Endodermal cell (in vitro differentiated cells): Measurements from ENCODE around the gene PCDHGC3. TPM values are rescaled to one million over a fixed set of nuclear protein-coding genes. Genes with fewer than 3 reads are reported as not detected.

Experiments
- DNase-seq: peaks from one replicate; pipeline ENCODE4 v3.0.0-alpha.2; 2017
- H3K27ac ChIP-seq: 2 replicates; pipeline ENCODE4 v1.5.1; 2013; ENCODE audit warnings: mild to moderate bottlenecking, low read depth, low read length, moderate library complexity
- H3K27me3 ChIP-seq: 2 replicates; pipeline ENCODE4 v1.6.1; 2013; ENCODE audit warnings: mild to moderate bottlenecking, low read length, moderate library complexity; ENCODE audit not compliant: insufficient read depth, control insufficient read depth, poor library complexity, severe bottlenecking
- H3K36me3 ChIP-seq: 2 replicates; pipeline ENCODE4 v1.7.0; 2013; ENCODE audit warnings: mild to moderate bottlenecking, low read length, moderate library complexity; ENCODE audit not compliant: control insufficient read depth, insufficient read depth
- H3K4me1 ChIP-seq: one replicate; pipeline ENCODE4 v1.7.0; 2013; ENCODE audit warnings: low read length; ENCODE audit not compliant: control insufficient read depth, insufficient read depth
- H3K4me3 ChIP-seq: 2 replicates; pipeline ENCODE4 v1.5.1; 2013; ENCODE audit warnings: mild to moderate bottlenecking, low read length, moderate library complexity
- H3K9ac ChIP-seq: 2 replicates; pipeline ENCODE4 v1.6.1; 2013; ENCODE audit warnings: mild to moderate bottlenecking, low read length, moderate library complexity; ENCODE audit not compliant: poor library complexity, severe bottlenecking; ENCODE audit errors: extremely low read depth
- H3K9me3 ChIP-seq: 2 replicates; pipeline ENCODE4 v1.6.1; 2013; ENCODE audit warnings: mild to moderate bottlenecking, low read length, moderate library complexity; ENCODE audit not compliant: control insufficient read depth
- H3K27ac Mint-ChIP-seq: 2 replicates; pipeline ENCODE4 v1.8.0; 2020; ENCODE audit warnings: mixed read lengths
- H3K27me3 Mint-ChIP-seq: 2 replicates; pipeline ENCODE4 v1.8.0; 2021; ENCODE audit warnings: mild to moderate bottlenecking, mixed read lengths; ENCODE audit not compliant: insufficient read depth
- H3K36me3 Mint-ChIP-seq: 2 replicates; pipeline ENCODE4 v1.8.0; 2020; ENCODE audit warnings: low read depth, mixed read lengths
- H3K4me1 Mint-ChIP-seq: 2 replicates; pipeline ENCODE4 v1.8.0; 2020; ENCODE audit warnings: mixed read lengths
- H3K4me3 Mint-ChIP-seq: 2 replicates; pipeline ENCODE4 v1.8.0; 2020; ENCODE audit warnings: mild to moderate bottlenecking, moderate library complexity, mixed read lengths
- H3K9me3 Mint-ChIP-seq: 2 replicates; pipeline ENCODE4 v1.8.0; 2020; ENCODE audit warnings: mild to moderate bottlenecking, mixed read lengths
- CTCF ChIP-seq: fragments of 200-600 bp; sonication (generic); conservative IDR thresholded peaks from 2 replicates; pipeline ENCODE4 v1.5.0; 2021; ENCODE audit warnings: antibody characterized with exemption, mild to moderate bottlenecking
- WGBS, 2 experiments: methylation state at CpG; one replicate each; pipeline versions ENCODE4 v1.1.5 to v1.1.7; 2013; ENCODE audit warnings: missing lambda C conversion rate in 2 of 2, mixed read lengths in 1 of 2; ENCODE audit not compliant: insufficient coverage in 1 of 2, insufficient read length in 1 of 2; 5-methylcytosine and 5-hydroxymethylcytosine counted together
- total RNA-seq, 2 donors: library from RNA; stranded (reverse); fragmentation: NEBNext Ultra II Directional in 1 of 2; extraction: Animal tissue kit (Norgen Biotek cat#: 25700) in 1 of 2; gene quantifications; 2 replicates in 1 of 2; 3 replicates in 1 of 2; pipeline ENCODE4 v1.2.1, GENCODE V29; 2021

Gene PCDHGC3
- total RNA-seq, 2 donors from 2014 or later: 13.9 to 27.6 TPM

GRCh38 chr5:141518618-141519015 is 42.9 kb downstream of the PCDHGC3 start:
- peaks cover 72% of the 10 kb centered on the region for H3K36me3 Mint-ChIP-seq
- Histone ChIP-seq H3K27me3 (no peaks in the 10 kb centered on the region), H3K4me3 (no peak overlapping the region), H3K9ac (no peak overlapping the region), H3K4me1 (peaks cover 20% of the 10 kb centered on the region), H3K36me3 (peaks cover 84% of the 10 kb centered on the region), H3K27ac (no peak overlapping the region), H3K9me3 (no peaks in the 10 kb centered on the region)
- peak; percentile 10 for DNase-seq
- peaks cover 29% of the 10 kb centered on the region for H3K4me1 Mint-ChIP-seq
- no peaks in the 10 kb centered on the region for H3K9me3 Mint-ChIP-seq
- 89 to 100% methylated on average over 1 of the region's 1 CpG for WGBS, 2 experiments
- no peak overlapping the region for H3K4me3 Mint-ChIP-seq
- TF ChIP-seq CTCF: no peak
- peaks cover 2% of the 10 kb centered on the region for H3K27me3 Mint-ChIP-seq
- no peak overlapping the region for H3K27ac Mint-ChIP-seq

DNA sequence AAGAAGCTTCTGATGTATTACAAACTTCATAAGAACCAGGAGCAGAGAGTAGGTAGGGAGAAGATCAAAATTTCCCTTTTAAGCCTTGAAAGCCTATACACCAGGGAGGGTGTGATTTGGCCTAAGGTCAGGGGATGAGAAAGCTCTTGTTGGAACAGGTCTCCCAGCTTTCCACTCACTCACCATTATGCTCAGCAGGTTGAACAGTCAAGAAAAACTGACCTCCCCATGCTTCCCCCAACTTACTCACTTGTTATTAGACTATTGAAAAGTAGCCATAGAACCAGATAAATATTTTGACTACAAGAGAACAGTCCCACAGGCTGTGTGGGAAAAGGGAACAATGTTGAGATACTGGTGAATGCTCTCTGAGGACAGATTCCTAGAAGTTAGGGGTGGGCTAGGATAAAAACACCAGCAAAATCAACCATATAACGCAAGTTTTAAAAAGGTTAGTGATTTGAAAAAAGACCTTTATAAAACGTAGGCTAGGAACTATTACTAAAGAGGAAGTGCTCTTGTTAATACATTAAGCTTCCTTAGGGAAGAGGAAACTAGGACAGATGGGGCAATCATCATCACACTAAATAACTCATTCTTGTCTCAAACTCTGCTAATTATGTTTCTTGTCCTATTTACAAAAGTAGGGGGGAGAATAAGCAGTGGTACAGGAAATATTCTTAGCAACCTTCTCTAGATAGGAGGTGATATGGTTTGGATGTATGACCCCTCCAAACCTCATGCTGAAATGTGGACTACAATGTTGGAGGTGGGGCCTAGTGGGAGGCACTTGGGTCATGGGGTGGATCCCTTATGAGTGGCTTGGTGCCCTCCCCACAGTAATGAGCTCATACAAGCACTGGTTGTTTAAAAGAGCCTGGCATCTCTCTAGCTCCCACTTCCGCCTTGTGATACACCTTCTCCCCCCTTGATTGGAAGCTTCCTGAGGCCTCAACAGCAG is 44.1 kb downstream of the PCDHGC3 start:
- no peaks in the 10 kb centered on the region for H3K27me3 Mint-ChIP-seq
- Histone ChIP-seq H3K27me3 (no peaks in the 10 kb centered on the region), H3K36me3 (peaks cover 88% of the 10 kb centered on the region), H3K27ac (no peak overlapping the region), H3K4me3 (no peak overlapping the region), H3K4me1 (peaks cover 16% of the 10 kb centered on the region), H3K9ac (no peak overlapping the region), H3K9me3 (no peaks in the 10 kb centered on the region)
- peaks cover 78% of the 10 kb centered on the region for H3K36me3 Mint-ChIP-seq
- no peak for DNase-seq
- TF ChIP-seq CTCF: no peak
- H3K9me3 Mint-ChIP-seq: no peaks in the 10 kb centered on the region
- peaks cover 24% of the 10 kb centered on the region for H3K4me1 Mint-ChIP-seq
- H3K27ac Mint-ChIP-seq: no peak overlapping the region
- WGBS, 2 experiments: 97 to 100% methylated on average over 2 to 3 of the region's 3 CpGs
- no peak overlapping the region for H3K4me3 Mint-ChIP-seq

DNA sequence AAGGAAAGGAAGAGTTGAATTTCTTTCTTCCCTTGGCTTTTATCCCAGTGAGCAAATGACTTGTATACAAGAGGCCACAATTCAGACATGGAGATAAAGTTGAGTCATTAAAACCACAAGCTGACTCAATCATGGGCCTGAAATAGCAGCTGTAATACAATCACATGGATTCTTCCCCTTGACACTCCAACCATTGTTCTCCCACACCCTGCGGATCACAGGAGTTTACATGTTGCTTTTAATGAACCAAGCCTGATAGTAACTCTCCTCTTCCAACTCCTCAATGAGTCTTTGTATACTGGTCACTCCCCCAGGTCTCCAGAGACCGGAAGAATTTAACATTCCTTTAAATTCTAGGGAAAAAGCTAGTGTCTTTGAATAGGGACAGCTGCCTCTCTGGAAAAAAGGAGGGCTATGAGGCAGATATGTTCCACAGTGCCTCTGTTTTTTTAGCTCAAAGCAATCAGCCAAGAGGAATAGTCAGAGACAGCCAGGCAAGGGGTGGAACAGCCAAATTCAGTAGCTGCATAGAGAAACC is 45.5 kb downstream of the PCDHGC3 start:
- H3K36me3 Mint-ChIP-seq: peaks cover 78% of the 10 kb centered on the region
- H3K27ac ChIP-seq: peak overlapping the region; percentile 79
- H3K27ac Mint-ChIP-seq: no peak overlapping the region
- no peaks in the 10 kb centered on the region for H3K27me3 Mint-ChIP-seq
- DNase-seq: no peak
- H3K9me3 ChIP-seq: no peaks in the 10 kb centered on the region
- TF ChIP-seq CTCF: no peak
- no peak overlapping the region for H3K4me3 Mint-ChIP-seq
- peaks cover 12% of the 10 kb centered on the region for H3K4me1 ChIP-seq
- no peaks in the 10 kb centered on the region for H3K9me3 Mint-ChIP-seq
- no peaks in the 10 kb centered on the region for H3K27me3 ChIP-seq
- peaks cover 86% of the 10 kb centered on the region for H3K36me3 ChIP-seq
- WGBS, 2 experiments: 17 to 80% methylated on average over 1 to 2 of the region's 2 CpGs
- H3K9ac ChIP-seq: no peak overlapping the region
- H3K4me3 ChIP-seq: peak overlapping the region; percentile 15
- H3K4me1 Mint-ChIP-seq: peaks cover 18% of the 10 kb centered on the region
